Fibroblast of peridontal ligament (primary cell): ENCODE measurements around the gene DCDC1.

Source experiments
- DNase-seq: peaks from one replicate; pipeline ENCODE4 v3.0.0-alpha.2; 2010; ENCODE audit errors: extremely low read depth

DCDC1 gene

GRCh38 chr11:30914143-30914762 is 455.3 kb downstream of the DCDC1 start:
- peak; percentile 51 for DNase-seq

- no peak for DNase-seq
These were observed 458.3 kb downstream of the DCDC1 start for GRCh38 chr11:30911247-30911646.

GRCh38 chr11:30908857-30909256 is 460.7 kb downstream of the DCDC1 start:
- DNase-seq = no peak

GRCh38 chr11:30908272-30908671 is 461.3 kb downstream of the DCDC1 start:
- no peak for DNase-seq

GRCh38 chr11:30902929-30903328 is 466.6 kb downstream of the DCDC1 start:
- no peak for DNase-seq

- DNase-seq = no peak
These were observed 474.5 kb downstream of the DCDC1 start for GRCh38 chr11:30895046-30895445.

- no peak for DNase-seq
These were observed 476.2 kb downstream of the DCDC1 start for GRCh38 chr11:30893318-30893717.

- DNase-seq = no peak
These were observed 480.3 kb downstream of the DCDC1 start for GRCh38 chr11:30889143-30889794.

- no peak for DNase-seq
These were observed 490.1 kb downstream of the DCDC1 start for GRCh38 chr11:30879322-30880005.

GRCh38 chr11:30878400-30878799 is 491.1 kb downstream of the DCDC1 start:
- no peak for DNase-seq

- no peak for DNase-seq
These were observed 492.7 kb downstream of the DCDC1 start for GRCh38 chr11:30876663-30877396.

- no peak for DNase-seq
These were observed 493.3 kb downstream of the DCDC1 start for GRCh38 chr11:30876228-30876627.

- DNase-seq = no peak
These were observed 493.7 kb downstream of the DCDC1 start for GRCh38 chr11:30875806-30876205.

- DNase-seq = no peak
These were observed 495.5 kb downstream of the DCDC1 start for GRCh38 chr11:30873924-30874610.

GRCh38 chr11:30868626-30869081 is 500.9 kb downstream of the DCDC1 start:
- DNase-seq = no peak

- no peak for DNase-seq
These were observed 506.3 kb downstream of the DCDC1 start for GRCh38 chr11:30863209-30863608.

- DNase-seq = no peak
These were observed 508.0 kb downstream of the DCDC1 start for GRCh38 chr11:30861531-30861930.

- DNase-seq = no peak
These were observed 508.5 kb downstream of the DCDC1 start for GRCh38 chr11:30861064-30861463.

- DNase-seq = no peak
These were observed 509.4 kb downstream of the DCDC1 start for GRCh38 chr11:30860146-30860545.

GRCh38 chr11:30859669-30860068 is 509.9 kb downstream of the DCDC1 start:
- peak; percentile 2 for DNase-seq

- peak; percentile 45 for DNase-seq
These were observed 514.0 kb downstream of the DCDC1 start for GRCh38 chr11:30855383-30856006.
